Keratinocyte (primary cell): ENCODE data around the gene DNAJC13. TPM values are rescaled to one million over a fixed set of nuclear protein-coding genes. Genes with fewer than 3 reads are reported as not detected.

ENCODE experiments used
- DNase-seq: peaks from one replicate; pipeline ENCODE4 v3.0.0-alpha.2; 2011; ENCODE audit warnings: low read depth, missing footprints, low spot score
- FAIRE-seq: peaks from 2 replicates; lab custom pipeline; 2011; peaks lifted over from hg19 to GRCh38; lab: Jason Lieb, UNC
- H2AFZ ChIP-seq: 2 replicates; pipeline ENCODE4 v1.6.0; 2012; ENCODE audit warnings: low read length, control low read depth, inconsistent platforms; ENCODE audit not compliant: control insufficient read depth
- H3K27ac ChIP-seq: 2 replicates; pipeline ENCODE4 v1.5.1; 2011; ENCODE audit warnings: low read length; ENCODE audit not compliant: control insufficient read depth, insufficient read depth
- H3K27me3 ChIP-seq: 3 replicates; pipeline ENCODE4 v1.6.0; 2011; ENCODE audit warnings: low read length; ENCODE audit not compliant: control insufficient read depth, insufficient read depth; ENCODE audit errors: extremely low read depth
- H3K36me3 ChIP-seq, 2 experiments: 2 replicates in 1 of 2; 3 replicates in 1 of 2; pipeline ENCODE4 v1.5.1; 2011; ENCODE audit warnings: low read length in 2 of 2, mild to moderate bottlenecking in 1 of 2; ENCODE audit not compliant: control insufficient read depth in 2 of 2, insufficient read depth in 2 of 2; ENCODE audit errors: extremely low read depth in 1 of 2
- H3K4me1 ChIP-seq: 3 replicates; pipeline ENCODE4 v1.5.1; 2011; ENCODE audit warnings: low read length; ENCODE audit not compliant: control insufficient read depth, insufficient read depth; ENCODE audit errors: extremely low read depth
- H3K4me2 ChIP-seq: 3 replicates; pipeline ENCODE4 v1.6.0; 2011; ENCODE audit warnings: low read depth, low read length; ENCODE audit not compliant: control insufficient read depth, insufficient read depth; ENCODE audit errors: extremely low read depth
- H3K4me3 ChIP-seq, 3 experiments: fragments of 200-600 bp in 1 of 3; sonication (generic) in 1 of 3; 2 replicates in 2 of 3; 3 replicates in 1 of 3; pipeline ENCODE4 v1.5.1; 2011 to 2016; ENCODE audit warnings: low read length in 3 of 3, mild to moderate bottlenecking in 3 of 3, control low read depth in 2 of 3, inconsistent platforms in 1 of 3, low read depth in 1 of 3, mixed read lengths in 1 of 3, mixed run types in 1 of 3, moderate library complexity in 1 of 3; ENCODE audit not compliant: control insufficient read depth in 2 of 3, insufficient read depth in 2 of 3; ENCODE audit errors: extremely low read depth in 1 of 3
- H3K79me2 ChIP-seq: 2 replicates; pipeline ENCODE4 v1.6.0; 2012; ENCODE audit warnings: low read length; ENCODE audit not compliant: control insufficient read depth, insufficient read depth
- H3K9ac ChIP-seq: 3 replicates; pipeline ENCODE4 v1.6.0; 2011; ENCODE audit warnings: low read length; ENCODE audit not compliant: control insufficient read depth, insufficient read depth; ENCODE audit errors: extremely low read depth
- H3K9me1 ChIP-seq: 3 replicates; pipeline ENCODE4 v1.6.0; 2011; ENCODE audit warnings: low read length; ENCODE audit not compliant: control insufficient read depth, insufficient read depth; ENCODE audit errors: extremely low read depth
- H3K9me3 ChIP-seq: 2 replicates; pipeline ENCODE4 v1.5.1; 2012; ENCODE audit warnings: low read depth, low read length; ENCODE audit not compliant: control insufficient read depth
- H4K20me1 ChIP-seq: 3 replicates; pipeline ENCODE4 v1.6.0; 2011; ENCODE audit warnings: low read length; ENCODE audit not compliant: control insufficient read depth, insufficient read depth; ENCODE audit errors: extremely low read depth
- EZH2 ChIP-seq: IDR thresholded peaks from one replicate; pipeline ENCODE4 v1.6.1; 2012; ENCODE audit warnings: inconsistent platforms, mild to moderate bottlenecking, low read length, moderate library complexity
- dilution Hi-C: fragments of 300-500 bp; cut with MboI; formaldehyde crosslinking; loops from one replicate; pipeline ENCODE4 v1.7.0; 2020; ENCODE audit warnings: low sequenced_read_pairs; ENCODE audit not compliant: extremely low pct_ligation_motif_present
- polyA plus RNA-seq, 5 experiments: library from polyadenylated mRNA; depleted of rRNA in 3 of 5; stranded (reverse) in 3 of 5; stranded (forward) in 1 of 5; unstranded in 1 of 5; fragments of >200 nt; gene quantifications; 1 replicate in 1 of 5; 2 replicates in 3 of 5; 3 replicates in 1 of 5; pipeline versions ENCODE4 v1.2.1 to v1.2.3, GENCODE V29; 2011 to 2012; ENCODE audit warnings: missing spikeins in 2 of 5, low read depth in 1 of 5, low replicate concordance in 1 of 5
- TF ChIP-seq, protein P1 (sequence below), 3 experiments: IDR thresholded peaks in 1 of 3; conservative IDR thresholded peaks in 1 of 3; optimal IDR thresholded peaks in 1 of 3; 2 replicates in 2 of 3; 3 replicates in 1 of 3; pipeline versions ENCODE3 to v1.5.1; 2011; ENCODE audit warnings: low read length in 3 of 3, mild to moderate bottlenecking in 3 of 3, moderate library complexity in 2 of 3, control low read depth in 1 of 3, inconsistent platforms in 1 of 3; ENCODE audit not compliant: insufficient read depth in 2 of 3; ENCODE audit errors: extremely low read depth in 1 of 3

Gene DNAJC13
- polyA plus RNA-seq, 1 donor (not counting 4 experiments of a cell fraction or from before 2014, with no cell fraction given) = 24.3 TPM

DNA sequence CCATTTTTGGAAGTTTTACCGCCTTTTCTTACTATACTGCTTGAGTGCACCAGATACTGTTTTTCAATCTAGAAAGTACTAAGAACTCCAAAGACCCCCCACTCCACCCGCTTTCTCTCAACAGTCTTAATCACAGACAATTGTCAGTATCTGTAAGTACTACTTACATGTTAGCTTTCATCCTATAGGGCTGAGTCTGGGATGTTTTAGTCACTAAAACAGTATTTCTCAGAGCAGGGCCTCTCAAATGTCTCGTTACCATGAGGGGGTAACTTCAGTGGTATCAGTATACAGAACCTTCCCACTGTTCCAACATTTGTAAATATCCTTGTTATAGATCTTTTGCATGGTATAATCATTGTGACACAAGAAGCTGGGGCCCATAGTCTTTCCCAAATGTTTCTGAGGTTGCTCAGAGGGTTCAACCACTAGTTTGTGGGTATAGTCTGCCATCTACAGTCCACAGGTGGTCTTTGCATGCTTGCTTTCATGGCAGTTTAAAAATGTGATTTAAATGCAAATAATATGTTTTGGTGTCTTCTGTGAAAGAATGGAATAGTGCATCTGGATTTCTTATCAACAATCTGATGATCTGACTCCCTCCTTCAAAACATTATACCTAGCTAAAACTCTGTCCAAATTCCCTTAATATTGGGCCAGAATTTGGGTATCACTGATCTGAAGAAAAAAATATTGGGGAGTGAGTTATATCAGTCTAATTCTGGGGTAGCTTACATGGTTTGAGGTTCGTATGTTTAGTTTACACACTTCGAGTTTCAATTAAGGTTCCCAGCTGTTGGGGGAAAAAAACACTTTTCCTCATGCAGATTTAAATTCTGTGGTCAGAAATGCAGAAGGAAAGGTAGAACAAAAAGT lies 18.0 kb upstream of the DNAJC13 start:
- FAIRE-seq (peak; percentile 71), DNase-seq (no peak)
- no peaks in the 10 kb centered on the region for H3K36me3 ChIP-seq
- H3K4me3 ChIP-seq = no peak overlapping the region
- dilution Hi-C loops = no loop called here
- no peak overlapping the region for H3K27ac ChIP-seq
- H3K9ac ChIP-seq = no peak overlapping the region
- no peak overlapping the region for H3K4me2 ChIP-seq
- H3K27me3 ChIP-seq = no peaks in the 10 kb centered on the region
- no peaks in the 10 kb centered on the region for H4K20me1 ChIP-seq
- TF ChIP-seq, protein P1, sequence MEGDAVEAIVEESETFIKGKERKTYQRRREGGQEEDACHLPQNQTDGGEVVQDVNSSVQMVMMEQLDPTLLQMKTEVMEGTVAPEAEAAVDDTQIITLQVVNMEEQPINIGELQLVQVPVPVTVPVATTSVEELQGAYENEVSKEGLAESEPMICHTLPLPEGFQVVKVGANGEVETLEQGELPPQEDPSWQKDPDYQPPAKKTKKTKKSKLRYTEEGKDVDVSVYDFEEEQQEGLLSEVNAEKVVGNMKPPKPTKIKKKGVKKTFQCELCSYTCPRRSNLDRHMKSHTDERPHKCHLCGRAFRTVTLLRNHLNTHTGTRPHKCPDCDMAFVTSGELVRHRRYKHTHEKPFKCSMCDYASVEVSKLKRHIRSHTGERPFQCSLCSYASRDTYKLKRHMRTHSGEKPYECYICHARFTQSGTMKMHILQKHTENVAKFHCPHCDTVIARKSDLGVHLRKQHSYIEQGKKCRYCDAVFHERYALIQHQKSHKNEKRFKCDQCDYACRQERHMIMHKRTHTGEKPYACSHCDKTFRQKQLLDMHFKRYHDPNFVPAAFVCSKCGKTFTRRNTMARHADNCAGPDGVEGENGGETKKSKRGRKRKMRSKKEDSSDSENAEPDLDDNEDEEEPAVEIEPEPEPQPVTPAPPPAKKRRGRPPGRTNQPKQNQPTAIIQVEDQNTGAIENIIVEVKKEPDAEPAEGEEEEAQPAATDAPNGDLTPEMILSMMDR (optimal IDR thresholded peaks at IDR 0.05 in 1 of 3, IDR thresholded peaks at IDR 0.05 in 1 of 3, conservative IDR thresholded peaks at IDR 0.05 in 1 of 3; ENCODE audit: extremely low read depth in 1 of 3, insufficient read depth in 2 of 3, low read length in 3 of 3) = peak; percentile 72 to 81 (median 75)
- TF ChIP-seq EZH2 = no peak
- H2AFZ ChIP-seq = no peak overlapping the region
- H3K4me1 ChIP-seq = no peaks in the 10 kb centered on the region
- no peaks in the 10 kb centered on the region for H3K9me3 ChIP-seq
- no peaks in the 10 kb centered on the region for H3K79me2 ChIP-seq
- no peaks in the 10 kb centered on the region for H3K9me1 ChIP-seq

DNA sequence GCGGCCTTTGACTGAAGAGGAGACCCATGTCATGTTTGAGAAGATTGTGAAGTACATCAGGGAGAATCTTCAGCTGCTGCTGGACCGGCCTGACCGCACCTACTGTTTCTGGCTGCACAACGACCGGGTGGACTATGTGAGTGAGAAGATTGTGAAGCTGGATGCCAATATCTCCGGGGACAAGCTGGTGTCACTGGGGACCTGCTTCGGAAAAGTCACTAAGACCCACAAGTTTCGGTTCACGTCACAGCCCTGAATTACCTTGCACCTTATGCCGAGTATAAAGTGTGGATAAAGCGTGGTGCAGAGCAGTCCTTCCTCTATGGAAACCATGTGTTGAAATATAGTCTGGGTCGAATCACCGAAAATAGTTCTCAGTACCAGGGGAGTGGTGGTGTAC lies 16.0 kb upstream of the DNAJC13 start:
- H3K4me1 ChIP-seq = no peaks in the 10 kb centered on the region
- H3K9me1 ChIP-seq = no peaks in the 10 kb centered on the region
- FAIRE-seq (no peak), DNase-seq (no peak)
- H3K79me2 ChIP-seq = no peaks in the 10 kb centered on the region
- no peak overlapping the region for H3K4me3 ChIP-seq
- no peaks in the 10 kb centered on the region for H4K20me1 ChIP-seq
- no peaks in the 10 kb centered on the region for H3K36me3 ChIP-seq
- no peak overlapping the region for H3K27ac ChIP-seq
- no peak overlapping the region for H3K4me2 ChIP-seq
- no peaks in the 10 kb centered on the region for H3K27me3 ChIP-seq
- TF ChIP-seq, protein P1 (optimal IDR thresholded peaks at IDR 0.05 in 1 of 3, IDR thresholded peaks at IDR 0.05 in 1 of 3, conservative IDR thresholded peaks at IDR 0.05 in 1 of 3; ENCODE audit: extremely low read depth in 1 of 3, insufficient read depth in 2 of 3, low read length in 3 of 3) = no peak
- no peak for TF ChIP-seq EZH2
- no peak overlapping the region for H3K9ac ChIP-seq
- H3K9me3 ChIP-seq = no peaks in the 10 kb centered on the region
- dilution Hi-C loops = no loop called here
- no peak overlapping the region for H2AFZ ChIP-seq
